Endothelial cell of umbilical vein (primary cell): ENCODE results near the gene TIAM1.

ENCODE experiments used
- CTCF ChIP-seq, 2 donors: IDR thresholded peaks; 1 replicate in 1 of 2; 2 replicates in 1 of 2; pipeline ENCODE4 v1.5.1; 2011; ENCODE audit warnings: low read length in 2 of 2, mild to moderate bottlenecking in 2 of 2, moderate library complexity in 2 of 2, control low read depth in 1 of 2, inconsistent platforms in 1 of 2, low read depth in 1 of 2; ENCODE audit not compliant: insufficient read depth in 1 of 2; ENCODE audit errors: extremely low read depth in 1 of 2
- EZH2 ChIP-seq: IDR thresholded peaks from 2 replicates; pipeline ENCODE4 v1.6.1; 2012; ENCODE audit warnings: borderline replicate concordance, low read depth, mild to moderate bottlenecking, moderate library complexity, low read length, inconsistent platforms; ENCODE audit not compliant: severe bottlenecking
- JUN ChIP-seq: IDR thresholded peaks from 2 replicates; pipeline ENCODE4 v1.6.1; 2011; ENCODE audit warnings: borderline replicate concordance, low read depth; ENCODE audit not compliant: insufficient read length, insufficient read depth
- POLR2A ChIP-seq: IDR thresholded peaks from 2 replicates; pipeline ENCODE4 v1.6.1; 2012; ENCODE audit warnings: low read depth, mild to moderate bottlenecking, control low read depth, low read length

GRCh38 chr21:31110430-31110829 lies 233.6 kb downstream of the TIAM1 start:
- no peak for TF ChIP-seq CTCF (IDR thresholded peaks at IDR 0.05; ENCODE audit: extremely low read depth in 1 of 2, insufficient read depth in 1 of 2, low read depth in 1 of 2, low read length in 2 of 2)
- TF ChIP-seq EZH2, result no peak
- no peak for TF ChIP-seq POLR2A
- no peak for TF ChIP-seq JUN
